ENCODE measurements around the gene CNTNAP2. TPM values are rescaled to one million over a fixed set of nuclear protein-coding genes. Genes with fewer than 3 reads are reported as not detected.

Gene CNTNAP2
- total and polyA plus RNA-seq, 9 of the 15 experiments (the other 6 are each of a cell fraction or from before 2014, with no cell fraction given): 0.04 to 0.62 (median 0.09) TPM; not detected in 4

GRCh38 chr7:147564786-147565476 is 1448.3 kb downstream of the CNTNAP2 start:
- Histone ChIP-seq H3K9me3 (replicated peaks; ENCODE audit: control insufficient read depth, insufficient read depth, low read depth, low read length) (no peaks in the 10 kb centered on the region), H3K4me3 (no peak overlapping the region), H3K27me3 (ENCODE audit: control insufficient read depth in 2 of 2, insufficient read depth in 2 of 2, low read length in 2 of 2) (no peaks in the 10 kb centered on the region), H3K4me2 (ENCODE audit: insufficient read depth, low read length) (no peak overlapping the region), H3K36me3 (ENCODE audit: control insufficient read depth, insufficient read depth, low read length) (no peaks in the 10 kb centered on the region), H3K27ac (ENCODE audit: extremely low read depth, low read depth, low read length) (no peak overlapping the region), H4K20me1 (replicated peaks; ENCODE audit: control insufficient read depth, insufficient read depth, low read length) (no peaks in the 10 kb centered on the region), H2AFZ (ENCODE audit: low read depth, low read length) (no peak overlapping the region), H3K9ac (ENCODE audit: insufficient read depth in 1 of 2, low read depth in 2 of 2, low read length in 2 of 2) (no peak overlapping the region), H3K4me1 (replicated peaks in 1 of 2; ENCODE audit: control insufficient read depth in 2 of 2, insufficient read depth in 2 of 2, low read length in 2 of 2) (no peaks in the 10 kb centered on the region), H3K9me1 (ENCODE audit: control insufficient read depth, insufficient read depth, low read length) (no peaks in the 10 kb centered on the region), H3K79me2 (ENCODE audit: control insufficient read depth, insufficient read depth, low read length) (no peaks in the 10 kb centered on the region)
- no peak for FAIRE-seq
- DNase-seq (ENCODE audit: extremely low read depth in 1 of 4, low spot score in 3 of 4): no peak
- in situ Hi-C loops (cut with MboI) (no loop called here), intact Hi-C loops (cut with micrococcal nuclease) (no loop called here)
- BruUV-seq (replicated peaks): no TSS peak
- TF ChIP-seq CHD4 (IDR thresholded peaks at IDR 0.05; ENCODE audit: insufficient read depth, insufficient replicate concordance, low read depth, low read length, poor library complexity, severe bottlenecking): no peak
- no peak for TF ChIP-seq FOS (IDR thresholded peaks at IDR 0.05; ENCODE audit: extremely low read depth, insufficient read length)
- no peak for TF ChIP-seq KDM4B (IDR thresholded peaks at IDR 0.05; ENCODE audit: borderline replicate concordance in 2 of 2, low read depth in 1 of 2)
- no peak for TF ChIP-seq ZNF586 (CRISPR knock-in tag; conservative IDR thresholded peaks at IDR 0.05)
- TF ChIP-seq ZNF830 (CRISPR knock-in tag; IDR thresholded peaks at IDR 0.05): no peak
- TF ChIP-seq SREBF2 (CRISPR knock-in tag; IDR thresholded peaks at IDR 0.05): no peak
- no peak for TF ChIP-seq E2F1 (CRISPR knock-in tag; IDR thresholded peaks at IDR 0.05)
- TF ChIP-seq ZNF407 (IDR thresholded peaks at IDR 0.05; ENCODE audit: low read depth): no peak
- TF ChIP-seq RCOR1 (IDR thresholded peaks at IDR 0.05; ENCODE audit: borderline replicate concordance in 1 of 2, low read depth in 2 of 2, low read length in 2 of 2): no peak
- no peak for TF ChIP-seq SMARCE1 (IDR thresholded peaks at IDR 0.05)
- no peak for TF ChIP-seq ZNF282 (CRISPR knock-in tag; IDR thresholded peaks at IDR 0.05)
- ChIA-PET CTCF (ENCODE audit: low intra/inter-chr PET ratio) (no interaction called here), POLR2A (no interaction called here)
- WGBS (ENCODE audit: insufficient coverage, low coverage, missing lambda C conversion rate): under 1% methylated on average over 4 of the region's 4 CpGs
- ATAC-seq: no peak
